DMS153 (cell line): ENCODE data around the gene PRKAA1.

ENCODE experiments used
- DNase-seq: peaks from one replicate; lab custom pipeline; 2025; lab: John Stamatoyannopoulos, UW

Gene PRKAA1

DNA sequence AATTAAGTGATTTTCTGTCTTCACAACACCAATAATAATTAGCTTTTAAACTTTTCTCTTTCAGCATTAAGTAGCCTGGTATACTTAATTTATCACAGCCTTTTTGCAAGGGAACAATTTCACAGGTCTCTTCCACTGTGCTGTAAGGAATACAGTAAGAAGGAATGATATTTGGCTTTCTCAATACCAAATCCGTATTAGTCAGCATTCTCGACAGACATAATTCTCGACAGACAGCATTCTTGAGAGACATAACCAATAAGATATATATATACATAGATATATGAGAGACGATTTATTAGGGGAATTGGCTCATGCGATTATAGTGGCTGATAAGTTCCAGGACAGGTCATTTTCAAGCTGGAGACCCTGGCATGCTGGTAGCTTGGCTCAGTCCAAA, 18.0 kb downstream of the PRKAA1 start:
- DNase-seq = no peak

DNA sequence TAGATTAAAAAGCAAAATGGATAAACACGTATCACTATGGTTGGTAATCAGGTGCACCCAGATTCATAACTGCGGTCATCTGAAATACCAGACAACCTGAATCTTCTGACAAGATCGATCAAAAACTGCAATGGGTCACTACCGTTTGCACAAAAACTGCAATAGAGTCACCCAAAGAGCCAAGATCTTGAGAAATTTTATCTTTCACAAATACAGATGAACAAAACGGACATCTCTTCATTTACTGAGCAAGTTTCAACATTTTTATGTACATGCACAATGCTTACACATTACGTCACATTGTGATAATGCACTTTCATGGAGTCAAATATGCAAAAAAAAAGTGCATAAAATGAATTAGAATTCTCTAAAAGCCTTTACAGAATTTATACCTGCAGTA, 18.6 kb downstream of the PRKAA1 start:
- DNase-seq = no peak

DNA sequence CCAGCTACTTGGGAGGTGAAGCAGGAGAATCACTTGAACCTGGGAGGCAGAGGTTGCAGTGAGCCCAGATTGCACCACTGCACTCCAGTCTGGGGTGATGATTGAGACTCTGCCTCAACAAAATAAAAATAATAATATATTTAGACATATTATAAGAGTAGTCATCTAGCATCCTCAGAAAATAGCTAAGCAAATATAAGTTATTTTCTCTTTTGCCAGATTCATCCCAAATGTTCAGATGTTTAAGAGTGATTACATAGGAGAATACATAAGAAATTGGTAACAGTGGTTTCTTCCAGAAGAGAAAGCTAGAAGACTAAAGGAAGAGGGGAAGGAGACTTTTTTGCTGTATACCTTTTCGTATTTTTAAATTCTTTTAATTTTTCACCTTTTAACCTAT, 20.0 kb downstream of the PRKAA1 start:
- no peak for DNase-seq

DNA sequence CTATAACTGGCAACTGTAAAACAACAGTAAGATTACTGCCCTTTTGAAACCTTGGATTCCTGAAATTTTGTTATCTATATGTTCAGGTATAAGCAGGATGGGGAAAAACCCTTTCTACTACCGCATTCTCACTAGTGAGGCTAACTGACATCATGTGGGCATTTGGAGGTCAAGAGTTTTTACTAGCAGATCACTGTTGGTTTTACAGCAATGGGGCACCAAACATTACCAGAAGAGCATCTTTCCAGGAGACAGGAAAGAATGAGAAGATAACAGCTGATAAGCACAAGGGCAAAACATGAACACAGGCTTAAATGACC, 21.6 kb downstream of the PRKAA1 start:
- no peak for DNase-seq

DNA sequence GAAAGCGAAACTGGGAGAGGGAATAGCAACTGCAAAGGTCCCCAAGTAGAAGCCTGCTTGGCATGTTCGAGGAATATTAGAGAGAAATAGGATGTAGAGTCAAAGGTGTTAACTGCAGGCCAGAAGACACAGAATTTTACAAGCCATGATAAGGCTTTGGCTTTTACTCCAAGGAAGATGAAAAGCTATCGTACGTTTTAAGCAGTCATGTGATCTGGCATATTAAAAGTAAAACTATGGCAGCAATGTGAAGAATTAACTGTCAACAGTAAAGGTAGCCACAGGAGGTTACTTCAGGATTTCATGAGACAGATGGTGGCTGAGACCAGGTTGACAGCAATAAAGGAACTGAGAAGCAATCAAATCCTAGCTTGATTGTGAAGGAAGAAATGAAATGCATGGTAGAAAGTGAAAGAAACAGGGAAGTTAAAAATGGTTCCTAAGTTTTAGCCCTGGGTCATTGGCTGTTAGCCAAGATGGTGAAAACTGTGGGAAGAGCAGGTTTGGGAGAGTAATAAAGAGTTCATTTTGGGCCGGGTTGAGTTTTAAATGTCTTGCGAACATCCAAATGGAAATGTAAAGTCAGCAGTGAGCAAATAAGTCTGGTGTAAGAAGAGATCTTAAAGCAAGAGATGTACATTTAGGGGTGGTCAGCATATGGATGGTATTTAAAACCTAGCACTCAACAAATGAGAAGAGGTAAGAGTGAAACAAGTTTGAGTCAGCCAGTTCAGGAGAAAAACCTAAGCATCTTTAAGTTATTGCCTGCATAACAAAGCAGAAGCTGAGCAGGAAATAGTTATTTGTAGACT, 22.1 kb downstream of the PRKAA1 start:
- DNase-seq = no peak

DNA sequence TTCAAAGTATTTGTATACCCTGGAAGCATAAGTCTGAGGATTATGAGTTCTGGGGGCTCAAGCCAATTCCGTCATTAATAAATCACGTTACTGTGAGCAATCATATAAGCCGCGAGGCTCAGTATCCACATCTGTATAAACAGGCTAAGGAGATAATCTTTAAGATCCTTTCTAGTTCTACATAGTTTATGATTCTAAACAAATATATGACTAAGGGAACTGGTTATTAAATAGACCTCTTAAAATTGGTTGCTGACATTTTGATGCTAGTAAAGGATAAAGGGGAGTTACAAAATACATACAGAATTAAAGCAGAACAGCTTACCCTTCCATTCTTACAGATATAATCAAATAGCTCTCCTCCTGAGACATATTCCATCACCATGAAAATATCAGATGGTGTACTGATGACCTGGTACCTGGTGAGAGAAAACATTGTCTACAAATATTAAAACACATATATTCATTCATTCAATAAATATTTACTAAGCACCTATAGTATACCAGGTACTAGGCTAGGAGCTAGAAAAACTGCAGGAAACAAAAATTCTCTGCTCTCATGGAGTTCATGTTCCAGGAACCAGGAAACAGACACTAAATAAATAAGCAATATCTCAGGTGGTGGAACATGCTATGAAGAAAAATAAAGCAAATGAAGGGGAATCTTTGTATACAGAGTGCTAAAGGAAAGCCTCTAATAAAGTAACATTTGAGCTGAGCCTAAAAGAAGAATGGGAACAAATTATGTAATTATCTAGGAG, 22.9 kb downstream of the PRKAA1 start:
- peak; percentile 64 for DNase-seq

DNA sequence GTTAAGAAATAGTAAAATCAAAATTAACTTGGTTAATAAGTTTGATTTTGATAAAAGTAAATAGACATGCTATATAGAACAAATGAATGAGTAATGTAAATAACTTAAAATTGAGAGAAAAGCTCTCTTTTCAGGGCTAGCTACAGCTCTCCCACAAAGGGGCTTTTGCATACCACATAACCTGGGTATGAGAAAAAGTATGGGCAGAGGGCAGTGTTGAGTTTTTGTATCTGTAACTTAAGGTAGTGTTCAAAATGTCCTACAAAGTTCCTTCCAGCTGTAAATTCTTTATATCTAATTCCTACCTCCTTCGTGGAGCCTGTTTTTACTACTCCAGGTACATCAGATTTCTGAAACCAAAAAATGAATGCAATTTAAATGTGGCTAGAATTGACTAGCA, 23.6 kb downstream of the PRKAA1 start:
- no peak for DNase-seq

DNA sequence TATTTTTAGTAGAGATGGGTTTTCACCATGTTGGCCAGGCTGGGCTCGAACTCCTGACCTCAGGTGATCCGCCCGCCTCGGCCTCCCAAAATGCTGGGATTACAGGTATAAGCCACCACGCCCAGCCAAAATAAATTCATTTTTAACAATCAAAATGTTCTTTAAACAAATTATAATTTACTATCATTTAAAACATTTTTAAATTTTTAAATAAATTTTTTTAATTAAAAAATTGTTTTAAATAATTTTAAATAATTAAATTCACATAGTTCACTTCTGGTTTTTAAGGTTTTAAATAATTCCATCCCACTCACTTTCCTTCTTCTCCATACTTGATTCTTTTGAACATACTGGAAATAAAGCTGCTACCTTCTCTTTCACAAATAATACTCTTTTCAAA, 27.4 kb downstream of the PRKAA1 start:
- no peak for DNase-seq

DNA sequence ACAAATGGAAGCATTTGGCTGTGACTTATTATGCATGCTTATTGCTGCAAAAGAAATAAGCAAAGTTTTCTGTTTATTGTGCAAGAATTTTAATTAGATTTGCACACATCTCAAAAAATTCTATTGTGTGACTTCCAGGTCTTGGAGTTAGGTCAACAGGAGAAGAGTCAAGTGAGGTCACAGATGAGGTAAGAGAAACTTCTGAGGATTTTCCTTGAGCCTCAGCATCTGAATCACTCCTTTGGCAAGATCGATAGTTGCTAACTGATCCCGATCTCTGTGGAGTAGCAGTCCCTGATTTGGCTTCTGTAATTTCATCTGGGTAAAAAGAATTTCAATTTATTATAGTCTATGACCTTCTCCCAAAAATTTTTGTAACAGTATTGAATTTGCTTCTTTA, 35.5 kb downstream of the PRKAA1 start:
- no peak for DNase-seq

DNA sequence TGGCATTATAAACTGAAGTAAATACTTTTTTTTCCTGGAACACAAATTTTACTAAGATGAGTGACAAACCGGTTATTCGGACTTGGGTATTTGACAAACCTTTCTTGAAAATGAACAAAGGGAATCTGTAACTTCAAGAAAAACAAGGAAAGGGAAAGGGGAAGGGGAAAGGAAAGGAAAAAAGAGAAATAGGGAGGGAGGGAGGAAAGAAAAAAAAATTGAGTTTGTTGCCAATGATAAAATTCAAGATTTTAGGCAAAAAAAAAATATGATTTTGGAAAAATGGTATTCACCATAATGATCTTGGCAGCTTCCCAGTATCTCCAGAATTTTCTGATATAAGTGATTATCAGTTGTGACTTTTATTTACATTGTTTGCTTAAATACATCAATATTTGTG, 40.8 kb downstream of the PRKAA1 start:
- no peak for DNase-seq

DNA sequence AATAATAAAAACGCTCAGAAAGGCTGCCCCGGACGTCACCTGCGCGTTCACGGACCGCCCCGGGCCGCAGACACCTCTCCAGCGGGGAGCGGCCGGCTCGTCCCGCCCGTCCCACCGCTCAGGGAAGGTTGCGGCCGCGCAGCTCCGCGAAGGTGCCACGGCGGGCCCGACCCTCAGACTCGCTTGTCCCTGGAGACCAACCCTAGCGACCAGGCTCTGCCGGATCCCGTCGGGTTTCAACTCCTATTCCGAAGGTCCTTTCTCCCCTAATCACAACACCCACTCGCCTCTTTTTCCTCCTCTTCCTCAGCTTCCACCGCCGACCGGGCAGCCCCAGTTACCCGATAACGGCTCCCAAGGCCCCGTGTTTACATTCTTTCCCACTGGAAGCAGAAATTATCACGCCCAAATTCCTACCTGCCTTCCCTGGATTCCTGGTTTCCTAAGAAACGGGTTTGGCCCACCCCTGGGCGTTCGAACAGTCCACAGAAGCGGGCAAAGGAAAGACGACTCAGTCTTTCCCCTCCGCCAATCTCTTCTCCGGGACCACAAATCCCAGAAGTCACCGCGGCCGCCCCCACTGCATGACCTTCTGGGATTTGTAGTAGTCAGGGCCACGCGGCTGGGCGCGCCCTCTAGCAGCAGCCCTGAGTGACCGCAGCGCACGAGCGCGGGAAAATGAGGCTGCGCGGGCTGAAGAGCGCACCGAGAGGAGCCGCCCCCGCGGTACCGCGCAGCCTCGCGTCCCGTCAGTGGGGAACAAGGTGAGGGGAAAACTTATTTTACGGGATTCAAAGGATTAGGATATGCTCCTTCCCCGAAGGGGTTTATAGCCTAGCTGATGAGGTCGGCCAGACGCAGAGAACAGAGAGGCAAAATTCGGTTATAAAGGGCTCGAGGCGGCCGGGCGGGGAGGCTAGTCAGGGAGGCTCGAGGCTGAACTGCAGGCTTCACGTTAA, 42.5 kb downstream of the PRKAA1 start, which contains the start of gene TTC33:
Gene TTC33, minus strand, starts transcription at position 555 of the 959 bp plus-strand sequence. CDS start 8,943 bp downstream, outside the sequence.
- DNase-seq = peak; percentile 95

DNA sequence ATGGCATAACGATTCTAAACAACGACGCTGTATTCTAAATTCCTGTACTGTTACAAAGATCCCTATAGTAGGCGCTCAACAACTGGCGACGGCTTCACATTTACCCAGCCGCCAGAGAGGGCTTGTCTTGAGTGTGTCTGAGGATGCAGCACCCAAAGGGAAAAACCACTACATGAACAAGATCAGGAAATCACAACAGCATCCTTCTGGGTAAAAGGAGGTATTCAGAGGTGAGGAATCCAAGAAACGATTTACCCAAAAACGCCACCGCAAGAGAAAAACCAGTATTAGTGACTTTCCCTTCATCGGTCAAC, 43.1 kb downstream of the PRKAA1 start:
- peak; percentile 66 for DNase-seq

DNA sequence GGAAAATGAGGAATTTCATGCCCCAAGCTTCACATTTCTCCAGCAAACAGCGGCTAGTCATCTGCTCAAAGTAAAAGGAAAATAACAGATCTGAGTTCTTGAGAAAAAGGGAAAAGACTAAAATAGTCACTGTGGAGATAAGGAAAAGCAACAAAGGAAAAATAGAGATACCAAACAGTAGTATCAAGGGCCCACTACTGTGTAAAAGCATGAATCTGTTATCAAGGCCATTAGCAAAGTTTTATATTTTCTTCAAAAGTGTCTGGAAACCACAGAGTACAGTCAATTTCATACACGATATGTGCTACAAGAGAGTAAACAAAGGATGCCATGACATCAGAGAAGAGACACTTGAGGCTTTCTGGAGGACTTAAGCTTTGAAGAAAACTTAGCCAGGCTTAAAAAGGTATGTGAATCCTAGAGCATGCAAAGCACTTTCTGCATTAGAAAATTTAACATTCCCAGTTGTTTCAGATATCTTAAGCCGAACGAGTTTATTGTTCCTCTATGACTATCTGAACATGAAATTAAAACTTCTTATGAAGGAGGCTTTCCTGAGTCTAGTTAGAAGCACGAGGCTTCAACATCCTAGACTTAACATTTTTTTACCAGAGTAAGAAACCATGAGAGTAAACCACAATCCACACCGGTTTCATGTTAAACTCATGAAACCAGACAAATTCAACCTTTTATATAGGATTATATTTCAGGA, 43.6 kb downstream of the PRKAA1 start:
- no peak for DNase-seq

DNA sequence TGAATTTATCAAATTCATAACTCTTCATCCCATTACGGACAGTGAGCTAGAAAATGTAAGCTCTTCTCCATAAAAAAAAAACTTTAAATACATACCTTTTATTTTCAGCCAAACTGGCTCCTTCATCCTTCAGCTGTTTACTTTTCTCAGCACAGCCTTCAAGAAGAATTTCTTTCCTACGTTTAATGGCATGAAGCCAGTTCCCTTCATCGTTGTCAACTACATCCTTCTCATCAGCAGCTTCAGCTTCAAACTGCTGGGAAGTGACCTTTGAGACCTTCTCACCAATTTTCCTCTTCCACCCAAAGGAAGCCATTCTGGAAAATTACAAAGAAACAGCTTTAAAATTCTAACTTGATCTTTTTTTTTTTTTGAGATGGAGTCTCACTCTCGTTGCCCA, 51.5 kb downstream of the PRKAA1 start:
- DNase-seq = no peak

DNA sequence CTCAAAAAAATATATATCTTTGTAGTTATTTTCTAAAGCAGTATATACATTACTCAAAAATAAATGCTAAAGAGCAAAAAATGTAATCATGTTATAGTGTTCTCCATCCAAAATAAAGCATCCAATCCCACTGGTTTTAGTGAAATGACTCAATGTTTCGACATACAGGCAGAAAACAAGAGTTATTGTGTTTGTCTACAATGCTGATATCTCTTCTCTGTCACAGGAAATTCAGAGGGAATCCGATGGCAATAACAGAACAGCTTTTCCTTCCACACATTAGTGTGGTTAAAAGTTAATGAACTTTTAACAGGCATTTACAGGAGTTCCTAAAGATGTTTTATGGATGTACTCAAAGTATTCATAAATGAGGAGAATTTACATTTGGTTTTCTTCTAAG, 54.4 kb downstream of the PRKAA1 start:
- DNase-seq = no peak

DNA sequence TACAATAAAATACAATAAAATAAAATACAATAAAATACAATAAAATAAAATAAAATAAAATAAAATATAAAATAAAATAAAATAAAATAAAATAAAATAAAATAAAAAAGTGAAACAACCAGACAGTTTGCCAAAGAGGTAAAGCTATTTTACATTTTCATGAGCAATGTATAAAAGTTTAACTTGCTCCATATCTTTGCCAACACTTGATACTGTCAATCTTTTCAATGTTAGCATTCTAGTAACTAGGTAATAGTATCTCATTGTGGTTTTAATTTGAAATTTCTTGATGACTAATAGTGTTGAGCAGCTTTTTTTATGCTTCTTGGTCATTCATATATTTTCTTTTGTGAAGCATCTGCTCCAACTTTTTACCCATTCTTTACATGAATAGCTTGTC, 59.7 kb downstream of the PRKAA1 start:
- no peak for DNase-seq

DNA sequence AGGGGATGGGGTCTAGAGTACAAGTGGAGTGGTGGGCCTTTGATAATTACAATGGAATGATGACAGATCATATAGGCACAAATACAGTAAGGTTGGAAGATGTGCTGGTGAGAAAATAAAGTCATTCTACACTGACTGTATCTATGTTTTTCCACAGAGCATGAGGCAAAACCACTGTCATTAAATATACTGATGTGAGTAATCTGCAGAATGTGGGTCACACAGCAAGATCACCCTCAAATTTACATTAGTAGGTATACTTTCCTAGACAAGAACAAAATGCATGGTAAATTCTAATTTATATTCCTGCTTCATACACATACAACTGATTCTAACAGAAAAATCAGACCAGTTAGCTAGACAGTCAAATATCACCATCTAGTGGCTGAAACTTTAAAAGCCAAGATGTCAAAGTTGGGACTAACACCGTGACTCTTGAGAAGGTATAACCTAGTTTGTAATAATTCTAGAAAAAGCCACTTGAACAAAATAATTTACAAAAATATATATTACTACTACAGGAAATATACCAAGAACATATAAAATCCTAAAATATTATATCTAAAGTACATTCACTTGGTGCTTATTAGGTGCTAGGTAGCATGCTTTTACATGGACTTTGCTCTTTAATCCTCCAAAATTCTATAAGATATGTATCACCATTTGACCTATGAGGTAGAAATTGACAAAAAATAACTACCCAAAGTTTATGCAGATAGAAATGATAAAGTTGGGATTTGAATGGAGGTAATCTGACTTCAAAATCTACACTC, 61.9 kb downstream of the PRKAA1 start:
- peak; percentile 19 for DNase-seq

DNA sequence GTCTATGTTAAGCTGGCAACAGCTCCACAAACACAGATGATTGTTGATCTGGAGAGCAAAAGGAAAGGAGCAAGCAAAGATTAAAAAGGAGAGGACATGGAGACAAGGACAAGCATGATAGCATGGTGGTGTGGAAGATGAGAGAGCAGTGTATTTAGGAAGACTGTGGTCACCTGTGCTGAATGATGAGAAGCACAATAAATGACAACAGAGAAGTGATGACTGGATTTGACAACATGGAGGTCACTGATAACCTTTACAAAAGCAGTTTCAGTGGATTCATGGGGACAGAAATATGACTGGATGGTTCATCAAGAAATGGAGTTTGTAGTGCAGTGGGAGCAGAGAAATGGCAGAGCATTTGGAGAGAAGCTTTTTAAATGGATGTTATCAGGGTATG, 62.6 kb downstream of the PRKAA1 start:
- DNase-seq = no peak

DNA sequence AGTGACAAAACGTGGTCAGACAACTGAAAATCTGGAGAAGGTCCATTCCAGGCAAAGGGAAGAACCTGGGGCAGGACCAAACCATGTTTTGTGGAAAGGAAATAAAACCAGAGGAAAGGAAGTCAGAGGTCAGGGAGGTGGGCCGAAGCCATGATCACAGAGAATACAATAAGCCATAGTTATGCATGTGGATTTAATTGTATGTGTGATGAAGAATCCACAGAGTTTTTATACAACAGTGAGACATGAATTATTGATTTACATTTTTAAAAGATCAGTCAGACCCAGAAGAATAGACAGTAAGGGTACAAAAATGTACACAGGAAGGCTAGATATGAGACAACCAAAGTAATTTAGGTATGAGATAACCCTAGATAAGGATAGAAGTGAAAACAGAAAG, 63.2 kb downstream of the PRKAA1 start:
- no peak for DNase-seq

DNA sequence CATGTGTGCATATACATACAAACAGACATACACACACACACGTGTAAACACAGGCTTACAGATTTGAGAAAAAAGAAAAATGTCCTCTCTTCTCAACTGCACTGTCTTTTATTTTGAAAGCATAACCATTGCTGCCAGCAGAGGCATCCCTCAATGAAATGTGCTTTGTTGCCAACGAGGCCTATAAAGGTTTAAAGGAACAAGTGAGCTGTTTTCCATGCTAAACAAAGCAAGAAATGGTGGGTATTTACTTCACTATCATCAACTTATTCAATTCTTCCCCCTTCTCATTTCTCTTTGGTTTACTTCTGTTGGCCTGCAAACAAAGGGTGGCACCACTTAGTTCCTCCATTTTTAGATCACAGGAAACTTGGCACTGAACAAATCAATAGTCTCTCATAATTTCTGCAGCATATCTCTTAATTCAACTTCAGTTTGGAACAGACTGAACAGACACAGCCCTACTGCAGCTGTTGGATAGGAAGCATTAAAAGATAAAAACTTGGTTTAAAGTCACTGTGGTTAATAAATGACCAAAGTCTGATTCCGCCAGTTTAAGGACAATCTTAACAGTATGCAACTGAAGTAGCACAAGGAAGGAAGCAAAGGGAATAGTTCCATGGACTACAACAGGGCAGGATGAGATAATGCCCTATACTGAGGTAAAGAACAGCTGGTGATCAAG, 64.2 kb downstream of the PRKAA1 start:
- no peak for DNase-seq

DNA sequence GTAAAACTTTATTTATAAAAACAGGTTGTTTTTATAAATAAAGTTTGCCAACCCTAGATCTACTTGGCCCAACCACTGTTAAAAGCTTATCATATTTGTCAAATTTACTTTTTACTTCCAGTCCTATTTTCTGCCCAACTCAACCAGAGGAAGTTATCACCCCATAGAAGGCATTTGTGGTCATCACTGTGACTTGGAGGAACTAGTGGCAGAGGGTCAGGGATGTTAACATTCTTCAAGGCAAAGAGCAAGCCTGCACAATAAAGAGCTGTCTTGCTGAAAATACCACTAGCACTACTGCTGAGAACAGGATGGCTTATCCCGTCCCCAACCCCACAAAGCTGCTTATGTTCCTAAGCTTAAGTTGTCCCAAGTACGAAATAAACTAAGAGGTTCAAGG, 64.7 kb downstream of the PRKAA1 start:
- DNase-seq = no peak
